Progenitor cell of endocrine pancreas (in vitro differentiated cells): ENCODE results near the gene WIPF2. TPM values are rescaled to one million over a fixed set of nuclear protein-coding genes. Genes with fewer than 3 reads are reported as not detected.

Experiments
- DNase-seq: peaks from one replicate; pipeline ENCODE4 v3.0.0; 2021; ENCODE audit warnings: low spot score; ENCODE audit not compliant: unreplicated experiment
- H3K27ac Mint-ChIP-seq: 2 replicates; pipeline ENCODE4 v1.8.0; 2021; ENCODE audit warnings: mild to moderate bottlenecking, moderate library complexity, mixed read lengths
- H3K27me3 Mint-ChIP-seq: 2 replicates; pipeline ENCODE4 v1.8.0; 2021; ENCODE audit warnings: mixed read lengths
- H3K36me3 Mint-ChIP-seq: 2 replicates; pipeline ENCODE4 v1.8.0; 2022; ENCODE audit warnings: mixed read lengths; ENCODE audit not compliant: insufficient read depth
- H3K4me1 Mint-ChIP-seq: 2 replicates; pipeline ENCODE4 v1.8.0; 2021; ENCODE audit warnings: low read depth, mixed read lengths
- H3K4me3 Mint-ChIP-seq: 2 replicates; pipeline ENCODE4 v1.8.0; 2021; ENCODE audit warnings: low read depth, mild to moderate bottlenecking, moderate library complexity, mixed read lengths
- H3K9me3 Mint-ChIP-seq: 2 replicates; pipeline ENCODE4 v1.8.0; 2021; ENCODE audit warnings: low read depth, mixed read lengths
- CTCF ChIP-seq: fragments of 200-600 bp; sonication (generic); IDR thresholded peaks from one replicate; pipeline ENCODE4 v1.5.0; 2021; ENCODE audit warnings: antibody characterized with exemption, mild to moderate bottlenecking; ENCODE audit not compliant: unreplicated experiment
- total RNA-seq: library from RNA; stranded (reverse); gene quantifications from 2 replicates; pipeline ENCODE4 v1.2.1, GENCODE V29; 2021

The WIPF2 gene
- total RNA-seq, 1 donor from 2014 or later, result 38.2 TPM

GRCh38 chr17:40260528-40260927, 41.4 kb downstream of the WIPF2 start:
- no peaks in the 10 kb centered on the region for H3K27me3 Mint-ChIP-seq
- no peak overlapping the region for H3K4me3 Mint-ChIP-seq
- peaks cover 30% of the 10 kb centered on the region for H3K36me3 Mint-ChIP-seq
- H3K27ac Mint-ChIP-seq, result no peak overlapping the region
- no peaks in the 10 kb centered on the region for H3K4me1 Mint-ChIP-seq
- TF ChIP-seq CTCF, result no peak
- H3K9me3 Mint-ChIP-seq, result no peaks in the 10 kb centered on the region
- no peak for DNase-seq

GRCh38 chr17:40264458-40265185, 45.5 kb downstream of the WIPF2 start:
- no peaks in the 10 kb centered on the region for H3K9me3 Mint-ChIP-seq
- H3K4me1 Mint-ChIP-seq, result peaks cover 4% of the 10 kb centered on the region
- peaks cover 16% of the 10 kb centered on the region for H3K36me3 Mint-ChIP-seq
- no peak for DNase-seq
- no peak overlapping the region for H3K4me3 Mint-ChIP-seq
- H3K27me3 Mint-ChIP-seq, result no peaks in the 10 kb centered on the region
- H3K27ac Mint-ChIP-seq, result peak overlapping the region; percentile 59
- TF ChIP-seq CTCF, result no peak

GRCh38 chr17:40265337-40265736, 46.2 kb downstream of the WIPF2 start:
- H3K9me3 Mint-ChIP-seq, result no peaks in the 10 kb centered on the region
- no peak overlapping the region for H3K4me3 Mint-ChIP-seq
- TF ChIP-seq CTCF, result no peak
- H3K27me3 Mint-ChIP-seq, result no peaks in the 10 kb centered on the region
- H3K27ac Mint-ChIP-seq, result no peak overlapping the region
- DNase-seq, result no peak
- peaks cover 15% of the 10 kb centered on the region for H3K36me3 Mint-ChIP-seq
- H3K4me1 Mint-ChIP-seq, result peaks cover 4% of the 10 kb centered on the region

GRCh38 chr17:40266882-40267281, 47.8 kb downstream of the WIPF2 start:
- no peak for DNase-seq
- no peaks in the 10 kb centered on the region for H3K9me3 Mint-ChIP-seq
- no peak for TF ChIP-seq CTCF
- H3K4me1 Mint-ChIP-seq, result peaks cover 4% of the 10 kb centered on the region
- no peak overlapping the region for H3K4me3 Mint-ChIP-seq
- H3K27me3 Mint-ChIP-seq, result no peaks in the 10 kb centered on the region
- H3K36me3 Mint-ChIP-seq, result peaks cover 11% of the 10 kb centered on the region
- no peak overlapping the region for H3K27ac Mint-ChIP-seq

GRCh38 chr17:40268141-40268712, 49.1 kb downstream of the WIPF2 start:
- TF ChIP-seq CTCF, result no peak
- Mint-ChIP-seq H3K27ac (peak overlapping the region; percentile 80), H3K4me1 (peaks cover 4% of the 10 kb centered on the region), H3K4me3 (no peak overlapping the region), H3K36me3 (peaks cover 10% of the 10 kb centered on the region), H3K9me3 (no peaks in the 10 kb centered on the region), H3K27me3 (no peaks in the 10 kb centered on the region)
- no peak for DNase-seq
